ENCODE data around the gene AHCYL2. TPM values are rescaled to one million over a fixed set of nuclear protein-coding genes. Genes with fewer than 3 reads are reported as not detected.

AHCYL2 gene
- total and polyA plus RNA-seq, 7 donors: 4.4 to 39.2 (median 24.8) TPM

DNA sequence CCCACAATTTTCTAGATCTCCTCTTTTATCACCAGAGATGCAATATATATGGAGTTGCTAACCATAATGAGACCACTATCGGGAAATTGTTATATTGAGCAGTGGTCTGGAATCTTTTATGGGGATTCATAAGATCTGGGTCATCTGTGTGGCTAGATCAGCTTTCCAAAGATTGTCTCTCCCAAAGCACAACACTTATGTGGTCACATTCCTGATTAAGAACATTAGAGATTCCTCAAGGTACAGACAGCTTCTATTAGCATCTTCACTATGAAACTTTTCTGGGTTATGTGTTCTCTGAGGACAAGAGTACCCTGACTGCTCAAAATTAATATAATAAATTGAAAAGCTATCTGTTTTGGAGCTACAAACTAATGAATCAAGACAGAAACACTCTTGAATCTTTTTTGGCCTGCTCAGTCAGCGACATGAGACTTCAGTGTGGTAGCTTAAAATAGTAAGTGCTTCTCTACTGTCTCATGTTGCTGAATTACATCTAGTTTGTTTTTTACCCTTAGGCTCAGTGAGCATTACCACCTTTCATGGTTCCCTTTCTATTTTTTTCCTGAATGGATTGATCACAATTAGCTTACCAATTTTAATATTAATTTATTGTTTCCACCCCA is 166.8 kb downstream of the AHCYL2 start:
- DNase-seq: no peak
- whole genome bisulfite sequencing, 3 donors: 30 to 38% (median 30%) methylated on average over 2 of the region's 2 CpGs
- TF ChIP-seq, protein P1, sequence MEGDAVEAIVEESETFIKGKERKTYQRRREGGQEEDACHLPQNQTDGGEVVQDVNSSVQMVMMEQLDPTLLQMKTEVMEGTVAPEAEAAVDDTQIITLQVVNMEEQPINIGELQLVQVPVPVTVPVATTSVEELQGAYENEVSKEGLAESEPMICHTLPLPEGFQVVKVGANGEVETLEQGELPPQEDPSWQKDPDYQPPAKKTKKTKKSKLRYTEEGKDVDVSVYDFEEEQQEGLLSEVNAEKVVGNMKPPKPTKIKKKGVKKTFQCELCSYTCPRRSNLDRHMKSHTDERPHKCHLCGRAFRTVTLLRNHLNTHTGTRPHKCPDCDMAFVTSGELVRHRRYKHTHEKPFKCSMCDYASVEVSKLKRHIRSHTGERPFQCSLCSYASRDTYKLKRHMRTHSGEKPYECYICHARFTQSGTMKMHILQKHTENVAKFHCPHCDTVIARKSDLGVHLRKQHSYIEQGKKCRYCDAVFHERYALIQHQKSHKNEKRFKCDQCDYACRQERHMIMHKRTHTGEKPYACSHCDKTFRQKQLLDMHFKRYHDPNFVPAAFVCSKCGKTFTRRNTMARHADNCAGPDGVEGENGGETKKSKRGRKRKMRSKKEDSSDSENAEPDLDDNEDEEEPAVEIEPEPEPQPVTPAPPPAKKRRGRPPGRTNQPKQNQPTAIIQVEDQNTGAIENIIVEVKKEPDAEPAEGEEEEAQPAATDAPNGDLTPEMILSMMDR (IDR thresholded peaks at IDR 0.05): no peak
- Histone ChIP-seq H3K36me3 (ENCODE audit: insufficient read depth in 1 of 2, low read depth in 1 of 2) (peaks cover 0 to 3% of the 10 kb centered on the region in 2 donors), H3K4me3 (peak overlapping the region; percentile 26), H3K4me1 (peaks cover 47% of the 10 kb centered on the region), H3K27ac (peak overlapping the region; percentile 92), H3K27me3 (ENCODE audit: insufficient read depth in 3 of 3, low read length in 2 of 3) (no peaks in the 10 kb centered on the region), H3K9me3 (no peaks in the 10 kb centered on the region)
- intact Hi-C loops (cut with DNase I): no loop called here
- peak; percentile 86 to 92 (median 88) for ATAC-seq

DNA sequence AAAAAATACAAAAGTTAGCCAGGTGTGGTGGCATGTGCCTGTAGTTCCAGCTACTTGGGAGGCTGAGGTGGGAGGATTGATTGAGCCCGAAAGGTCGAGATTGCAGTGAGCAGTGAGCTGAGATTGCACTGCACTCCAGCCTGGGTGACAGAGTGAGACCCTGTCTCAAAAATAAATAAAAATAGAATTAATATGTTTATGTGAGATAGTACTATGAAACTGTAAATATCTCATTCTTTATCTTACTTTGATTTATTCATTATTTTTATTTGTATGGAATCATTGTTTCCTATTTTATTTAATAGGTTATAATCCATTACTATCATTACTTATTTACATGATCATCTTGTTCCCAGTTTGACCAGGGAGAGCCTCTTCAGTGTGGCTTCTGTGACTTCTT is 168.4 kb downstream of the AHCYL2 start:
- no peaks in the 10 kb centered on the region for H3K9me3 ChIP-seq
- ATAC-seq (no peak), DNase-seq (no peak)
- no peak overlapping the region for H3K4me3 ChIP-seq
- H3K36me3 ChIP-seq (ENCODE audit: insufficient read depth in 1 of 2, low read depth in 1 of 2): peaks cover 0 to 7% of the 10 kb centered on the region in 2 donors
- TF ChIP-seq, protein P1 (IDR thresholded peaks at IDR 0.05): no peak
- peak overlapping the region; percentile 92 for H3K27ac ChIP-seq
- H3K4me1 ChIP-seq: peaks cover 47% of the 10 kb centered on the region
- intact Hi-C loops (cut with DNase I): no loop called here
- no peaks in the 10 kb centered on the region for H3K27me3 ChIP-seq (ENCODE audit: insufficient read depth in 3 of 3, low read length in 2 of 3)
- 98 to 100% (median 100%) methylated on average over 2 of the region's 2 CpGs for WGBS, 3 donors

DNA sequence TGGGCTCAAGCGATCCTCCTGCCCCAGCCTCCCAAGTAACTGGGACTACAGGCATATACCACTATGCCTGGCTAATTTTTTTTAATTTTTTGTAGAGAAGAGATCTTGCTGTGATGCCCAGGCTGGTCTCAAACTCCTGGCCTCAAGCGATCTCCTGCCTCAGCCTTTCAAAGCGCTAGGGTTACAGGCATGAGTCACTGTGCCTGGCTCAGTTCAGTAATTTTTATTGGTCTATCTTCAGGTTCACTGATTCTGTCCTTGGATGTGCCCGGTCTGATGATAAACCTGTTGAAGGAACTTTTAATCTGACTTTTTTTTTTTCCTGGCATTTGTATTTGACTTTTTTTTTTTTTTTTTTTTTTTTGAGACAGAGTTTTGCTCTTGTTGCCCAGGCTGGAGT is 169.3 kb downstream of the AHCYL2 start:
- TF ChIP-seq, protein P1 (IDR thresholded peaks at IDR 0.05): no peak
- Histone ChIP-seq H3K36me3 (ENCODE audit: insufficient read depth in 1 of 2, low read depth in 1 of 2) (peaks cover 0 to 7% of the 10 kb centered on the region in 2 donors), H3K9me3 (no peaks in the 10 kb centered on the region), H3K4me3 (no peak overlapping the region), H3K27me3 (ENCODE audit: insufficient read depth in 3 of 3, low read length in 2 of 3) (no peaks in the 10 kb centered on the region), H3K4me1 (peaks cover 47% of the 10 kb centered on the region), H3K27ac (peak overlapping the region; percentile 92)
- DNase-seq: no peak
- WGBS, 3 donors: 92 to 93% (median 93%) methylated on average over 4 of the region's 4 CpGs
- intact Hi-C loops (cut with DNase I): no loop called here
- ATAC-seq: no peak

DNA sequence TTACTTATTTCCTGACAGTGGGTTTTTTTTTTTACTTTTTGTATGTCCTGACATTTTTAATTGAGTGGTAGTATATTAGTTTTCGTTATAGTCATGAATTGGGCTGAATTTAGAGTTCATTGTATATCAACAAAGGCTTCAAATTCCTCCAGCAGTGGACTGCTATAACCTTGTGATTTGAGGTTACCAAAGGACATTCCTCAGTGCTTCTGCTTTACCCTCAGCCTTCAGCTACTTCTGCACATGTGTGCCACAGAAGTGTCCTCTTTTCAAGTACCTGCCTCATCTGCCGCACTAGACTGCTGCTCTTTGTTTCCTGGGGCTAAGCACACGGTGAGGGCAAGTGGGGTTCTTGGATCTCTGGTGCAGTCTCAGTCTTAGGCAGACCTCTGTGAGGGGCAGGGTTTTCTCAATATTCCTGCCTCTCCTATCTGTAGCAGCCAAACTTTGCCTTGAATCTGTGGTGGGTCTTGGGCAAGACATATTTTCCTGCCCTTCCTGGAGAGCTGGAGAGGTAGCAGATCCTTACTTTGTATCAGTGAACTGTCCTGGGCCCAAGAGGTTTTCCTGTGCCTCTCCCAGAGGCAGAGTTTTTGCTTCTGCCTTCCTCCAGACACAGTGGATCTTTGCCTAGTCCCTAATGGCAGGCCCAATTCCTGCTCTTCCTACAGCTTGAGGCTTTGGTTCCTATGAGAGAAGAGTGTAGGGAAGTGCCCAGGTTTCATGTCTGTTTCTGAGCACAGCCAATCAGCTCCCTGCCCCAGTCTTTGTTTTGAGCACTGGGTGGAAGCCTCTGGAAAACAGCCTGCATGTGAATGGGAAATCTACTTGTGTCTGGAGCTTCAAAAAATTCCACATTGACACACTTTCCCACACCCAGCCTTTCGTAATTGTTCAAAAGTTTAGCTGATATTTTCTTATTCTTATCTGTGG is 170.4 kb downstream of the AHCYL2 start:
- Histone ChIP-seq H3K27ac (peak overlapping the region; percentile 57), H3K27me3 (ENCODE audit: insufficient read depth in 3 of 3, low read length in 2 of 3) (no peaks in the 10 kb centered on the region), H3K9me3 (no peaks in the 10 kb centered on the region), H3K4me1 (peaks cover 40% of the 10 kb centered on the region), H3K4me3 (no peak overlapping the region), H3K36me3 (ENCODE audit: insufficient read depth in 1 of 2, low read depth in 1 of 2) (peaks cover 0 to 3% of the 10 kb centered on the region in 2 donors)
- TF ChIP-seq, protein P1 (IDR thresholded peaks at IDR 0.05): no peak
- ATAC-seq: no peak
- 66 to 73% (median 71%) methylated on average over 4 of the region's 4 CpGs for WGBS, 3 donors
- intact Hi-C loops (cut with DNase I): loop anchor here in 1 of 2 donors (5.0 kb wide), 1 partner anchor 37 kb away; the partner anchor contains the start of gene STRIP2
- DNase-seq: no peak
